K562 (cell line): ENCODE measurements around the gene CEBPE. TPM values are rescaled to one million over a fixed set of nuclear protein-coding genes. Genes with fewer than 3 reads are reported as not detected.

ENCODE experiments used
- ELF4 ChIP-seq: fragments of 450-650 bp; formaldehyde crosslinking; IDR thresholded peaks from 2 replicates; pipeline ENCODE4 v1.4.0; 2022; ENCODE audit warnings: missing genetic modification characterization
- ELK1 ChIP-seq: sonication (generic); formaldehyde crosslinking; IDR thresholded peaks from 2 replicates; pipeline ENCODE4 v1.8.1; 2022; ENCODE audit warnings: missing genetic modification reagents
- ETV1 ChIP-seq: fragments of 450-650 bp; conservative IDR thresholded peaks from 2 replicates; pipeline ENCODE4 v1.6.1; 2016; ENCODE audit warnings: missing genetic modification characterization, control low read depth, low read depth, missing compliant biosample characterization
- HDGF ChIP-seq: fragments of 450-650 bp; IDR thresholded peaks from 2 replicates; pipeline ENCODE4 v1.6.1; 2016
- JUN ChIP-seq, 2 experiments: sonication (generic) in 1 of 2; formaldehyde crosslinking in 1 of 2; IDR thresholded peaks; 2 replicates each; pipeline versions ENCODE4 v1.6.1 to v1.8.0; 2012 to 2022; ENCODE audit warnings: borderline replicate concordance in 2 of 2, mild to moderate bottlenecking in 2 of 2, improper control_type of control experiment in 1 of 2, low read depth in 1 of 2, low read length in 1 of 2, missing genetic modification reagents in 1 of 2
- JUND ChIP-seq, 2 experiments: IDR thresholded peaks; 2 replicates in 1 of 2; 3 replicates in 1 of 2; pipeline ENCODE4 v1.6.1; 2011; ENCODE audit warnings: borderline replicate concordance in 2 of 2, low read depth in 2 of 2, low read length in 2 of 2, improper control_type of control experiment in 1 of 2, missing biosample characterization in 1 of 2, missing genetic modification characterization in 1 of 2, missing genetic modification reagents in 1 of 2
- RHOXF2B ChIP-seq: fragments of 250-450 bp; sonication (Bioruptor Pico); conservative IDR thresholded peaks from 2 replicates; pipeline ENCODE4 v1.5.1; 2021
- TBP ChIP-seq: optimal IDR thresholded peaks from 2 replicates; pipeline ENCODE3; 2011; ENCODE audit warnings: low read depth, low read length, improper control_type of control experiment
- ZNF140 ChIP-seq: fragments of 250-450 bp; sonication (Bioruptor Pico); IDR thresholded peaks from 2 replicates; pipeline ENCODE4 v1.8.0; 2021; ENCODE audit warnings: moderate library complexity, mild to moderate bottlenecking, inconsistent platforms
- ZNF707 ChIP-seq: fragments of 250-450 bp; sonication (Bioruptor Pico); conservative IDR thresholded peaks from 2 replicates; pipeline ENCODE4 v1.8.0; 2022; ENCODE audit warnings: inconsistent platforms, mild to moderate bottlenecking, moderate library complexity
- ZNF75A ChIP-seq: fragments of 450-650 bp; formaldehyde crosslinking; IDR thresholded peaks from 2 replicates; pipeline ENCODE4 v1.4.0; 2020; ENCODE audit warnings: mild to moderate bottlenecking
- polyA plus RNA-seq, 8 experiments: library from polyadenylated mRNA; depleted of rRNA in 4 of 8; stranded (reverse) in 5 of 8; unstranded in 3 of 8; fragments of >200 nt; fragmentation: Nextera tagmentation in 2 of 8; fragmentation: Illumina TruSeq in 1 of 8; extraction: Ambion mirVana in 2 of 8; extraction: Trizol in 1 of 8; gene quantifications; 2 replicates each; pipeline versions ENCODE4 v1.2.1 to v1.2.3, GENCODE V29; 2011 to 2014; ENCODE audit warnings: inconsistent platforms in 1 of 8, missing spikeins in 1 of 8
- total RNA-seq, 7 experiments: library from RNA; depleted of rRNA in 6 of 7; stranded (reverse); fragments of >200 nt in 6 of 7; fragmentation: Illumina TruSeq in 2 of 7; extraction: Trizol in 2 of 7; gene quantifications; 2 replicates each; pipeline versions ENCODE4 v1.2.1 to v1.2.3, GENCODE V29; 2011 to 2021; ENCODE audit warnings: low replicate concordance in 1 of 7
- TF ChIP-seq, protein P1 (sequence below), 3 experiments: fragments of 200-800 bp in 1 of 3; sonication (Bioruptor generic) in 1 of 3; sonication (generic) in 1 of 3; formaldehyde crosslinking in 1 of 3; IDR thresholded peaks; 2 replicates each; pipeline versions ENCODE4 v1.6.1 to v1.8.0; 2016 to 2022; ENCODE audit warnings: mild to moderate bottlenecking in 2 of 3, missing compliant biosample characterization in 2 of 3, missing genetic modification characterization in 2 of 3, missing genetic modification reagents in 1 of 3
- TF ChIP-seq, protein P2 (sequence below): fragments of 250-450 bp; sonication (Bioruptor Pico); IDR thresholded peaks from 2 replicates; pipeline ENCODE4 v1.5.1; 2021; ENCODE audit warnings: mild to moderate bottlenecking

Gene CEBPE
- total and polyA plus RNA-seq, 9 of the 15 experiments (the other 6 are each of a cell fraction or from before 2014, with no cell fraction given) = 0.09 to 0.15 (median 0.13) TPM; not detected in 6

GRCh38 chr14:23160924-23161522 lies 42.0 kb upstream of the CEBPE start (continued):
- TF ChIP-seq, protein P1, sequence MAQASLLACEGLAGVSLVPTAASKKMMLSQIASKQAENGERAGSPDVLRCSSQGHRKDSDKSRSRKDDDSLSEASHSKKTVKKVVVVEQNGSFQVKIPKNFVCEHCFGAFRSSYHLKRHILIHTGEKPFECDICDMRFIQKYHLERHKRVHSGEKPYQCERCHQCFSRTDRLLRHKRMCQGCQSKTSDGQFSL (CRISPR knock-in tag; IDR thresholded peaks at IDR 0.05) = peak; percentile 59; the same call in 1 of the 2 replicates
- TF ChIP-seq, protein P1 (tag; IDR thresholded peaks at IDR 0.05) = no peak
- no peak for TF ChIP-seq JUN (IDR thresholded peaks at IDR 0.05; ENCODE audit: borderline replicate concordance, low read depth, low read length)
- TF ChIP-seq JUN (CRISPR knock-in tag; IDR thresholded peaks at IDR 0.05; ENCODE audit: borderline replicate concordance) = no peak
- peak; percentile 51 for TF ChIP-seq ETV1
- peak; percentile 88 for TF ChIP-seq HDGF
- TF ChIP-seq RHOXF2B (CRISPR knock-in tag) = no peak
- no peak for TF ChIP-seq ELK1 (CRISPR knock-in tag)
- TF ChIP-seq ZNF75A (CRISPR knock-in tag) = no peak
- TF ChIP-seq TBP = peak; percentile 43
- TF ChIP-seq ZNF140 (CRISPR knock-in tag) = no peak
- peak; percentile 54; the same call in 1 of the 2 replicates for TF ChIP-seq JUND (IDR thresholded peaks at IDR 0.05; ENCODE audit: borderline replicate concordance, low read depth, low read length)
- TF ChIP-seq JUND (tag; IDR thresholded peaks at IDR 0.05; ENCODE audit: borderline replicate concordance, low read depth, low read length) = peak; percentile 61; the same call in 1 of the 3 replicates
- TF ChIP-seq, protein P2, sequence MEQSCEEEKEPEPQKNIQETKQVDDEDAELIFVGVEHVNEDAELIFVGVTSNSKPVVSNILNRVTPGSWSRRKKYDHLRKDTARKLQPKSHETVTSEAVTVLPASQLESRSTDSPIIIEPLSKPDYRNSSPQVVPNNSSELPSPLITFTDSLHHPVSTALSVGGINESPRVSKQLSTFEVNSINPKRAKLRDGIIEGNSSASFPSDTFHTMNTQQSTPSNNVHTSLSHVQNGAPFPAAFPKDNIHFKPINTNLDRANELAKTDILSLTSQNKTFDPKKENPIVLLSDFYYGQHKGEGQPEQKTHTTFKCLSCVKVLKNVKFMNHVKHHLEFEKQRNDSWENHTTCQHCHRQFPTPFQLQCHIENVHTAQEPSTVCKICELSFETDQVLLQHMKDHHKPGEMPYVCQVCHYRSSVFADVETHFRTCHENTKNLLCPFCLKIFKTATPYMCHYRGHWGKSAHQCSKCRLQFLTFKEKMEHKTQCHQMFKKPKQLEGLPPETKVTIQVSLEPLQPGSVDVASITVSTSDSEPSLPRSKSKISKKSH (CRISPR knock-in tag) = no peak
- TF ChIP-seq ZNF707 (CRISPR knock-in tag) = no peak
- no peak for TF ChIP-seq ELF4 (CRISPR knock-in tag)
